ENCODE data around the gene PACRG. TPM values are rescaled to one million over a fixed set of nuclear protein-coding genes. Genes with fewer than 3 reads are reported as not detected.

PACRG gene
- total RNA-seq, 1 experiment from 2014 or later: 0.44 TPM

DNA sequence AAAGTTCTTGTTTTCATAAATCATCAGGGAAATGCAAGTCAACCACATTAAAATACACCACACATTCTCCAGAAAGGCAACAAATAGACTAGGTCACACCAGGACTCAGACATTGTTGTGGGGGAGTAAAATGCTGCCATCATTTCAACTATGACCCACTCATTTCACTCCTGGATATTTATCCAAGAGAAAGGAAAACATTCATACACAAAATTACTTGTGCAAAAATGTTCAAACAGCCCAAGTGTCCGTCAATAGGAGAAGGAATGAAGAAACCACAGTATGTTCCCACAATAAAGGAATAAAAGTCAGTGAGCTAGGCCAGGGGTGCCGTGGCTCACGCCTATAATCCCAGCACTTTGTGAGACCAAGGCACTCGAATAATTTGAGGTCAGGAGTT lies 605.3 kb downstream of the PACRG start (continued):
- TF ChIP-seq, protein P1, sequence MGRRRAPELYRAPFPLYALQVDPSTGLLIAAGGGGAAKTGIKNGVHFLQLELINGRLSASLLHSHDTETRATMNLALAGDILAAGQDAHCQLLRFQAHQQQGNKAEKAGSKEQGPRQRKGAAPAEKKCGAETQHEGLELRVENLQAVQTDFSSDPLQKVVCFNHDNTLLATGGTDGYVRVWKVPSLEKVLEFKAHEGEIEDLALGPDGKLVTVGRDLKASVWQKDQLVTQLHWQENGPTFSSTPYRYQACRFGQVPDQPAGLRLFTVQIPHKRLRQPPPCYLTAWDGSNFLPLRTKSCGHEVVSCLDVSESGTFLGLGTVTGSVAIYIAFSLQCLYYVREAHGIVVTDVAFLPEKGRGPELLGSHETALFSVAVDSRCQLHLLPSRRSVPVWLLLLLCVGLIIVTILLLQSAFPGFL (CRISPR knock-in tag; IDR thresholded peaks at IDR 0.05; ENCODE audit: borderline replicate concordance): no peak
- TF ChIP-seq NFYB (CRISPR knock-in tag; conservative IDR thresholded peaks at IDR 0.05; ENCODE audit: low read depth): no peak

DNA sequence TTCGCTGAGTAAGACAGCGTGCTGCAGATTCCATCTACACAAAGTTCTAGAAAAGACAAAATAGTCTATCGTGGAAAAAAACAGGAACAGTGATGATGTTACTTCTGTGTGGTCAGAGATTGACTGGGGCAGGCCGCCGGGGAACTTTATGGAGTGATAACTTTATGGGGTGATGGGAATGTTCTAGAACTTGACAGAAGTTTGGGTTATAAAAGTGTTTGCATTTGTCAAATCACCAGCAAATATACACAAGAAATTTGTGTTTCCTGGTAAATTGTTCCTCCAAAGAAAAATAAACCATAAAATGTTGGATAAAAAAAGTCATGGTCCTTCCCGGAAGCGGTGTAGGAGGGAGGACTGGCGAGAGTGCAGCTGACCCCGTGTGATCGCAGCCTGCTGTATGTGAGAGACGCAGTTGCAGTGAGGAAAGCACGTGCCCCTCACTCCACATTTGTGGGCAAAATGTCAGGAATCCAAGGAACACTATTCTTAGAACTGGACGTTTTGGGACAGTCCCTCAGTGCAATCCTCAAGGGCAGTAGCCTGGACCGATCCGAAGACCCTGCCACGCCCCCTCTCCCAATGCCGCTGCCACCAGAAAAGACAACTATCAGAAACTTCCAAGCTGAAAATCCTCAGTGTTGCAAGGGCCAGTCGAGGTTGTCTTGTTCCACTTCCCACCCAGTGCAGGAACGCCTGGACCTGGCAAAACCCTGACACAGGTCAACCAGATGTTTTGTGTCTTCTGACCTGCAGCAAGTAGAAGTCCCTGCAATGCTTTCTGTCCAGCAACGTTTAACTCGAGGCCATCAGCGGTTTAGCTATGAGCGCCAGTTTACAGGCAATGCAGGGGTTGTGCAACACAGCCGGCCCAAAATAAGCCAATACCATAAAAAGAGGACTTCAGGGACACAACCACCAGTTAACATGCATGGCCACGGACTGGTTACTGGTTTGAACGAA lies 606.2 kb downstream of the PACRG start:
- Mint-ChIP-seq H3K9me3 (peaks cover 3% of the 10 kb centered on the region; the same call in 1 of the 2 replicates), H3K4me3 (no peak overlapping the region), H3K4me1 (peaks cover 33% of the 10 kb centered on the region), H3K27me3 (ENCODE audit: low read depth) (peaks cover 35% of the 10 kb centered on the region), H3K36me3 (no peaks in the 10 kb centered on the region), H3K27ac (no peak overlapping the region)
- no peak for DNase-seq (ENCODE audit: low spot score)
- ChIA-PET POLR2A (no interaction called here), CTCF (no interaction called here)
- TF ChIP-seq NR1H2 (CRISPR knock-in tag; IDR thresholded peaks at IDR 0.05) (no peak), OVOL2 (CRISPR knock-in tag; IDR thresholded peaks at IDR 0.05; ENCODE audit: borderline replicate concordance) (no peak), ZNF317 (CRISPR knock-in tag; IDR thresholded peaks at IDR 0.05; ENCODE audit: borderline replicate concordance, low read depth) (no peak), ZNF416 (CRISPR knock-in tag; IDR thresholded peaks at IDR 0.05) (no peak), ZBTB21 (CRISPR knock-in tag; IDR thresholded peaks at IDR 0.05; ENCODE audit: borderline replicate concordance) (no peak), PRRX2 (CRISPR knock-in tag; IDR thresholded peaks at IDR 0.05) (no peak), MYBL2 (CRISPR knock-in tag; IDR thresholded peaks at IDR 0.05) (no peak)
- TF ChIP-seq, protein P2, sequence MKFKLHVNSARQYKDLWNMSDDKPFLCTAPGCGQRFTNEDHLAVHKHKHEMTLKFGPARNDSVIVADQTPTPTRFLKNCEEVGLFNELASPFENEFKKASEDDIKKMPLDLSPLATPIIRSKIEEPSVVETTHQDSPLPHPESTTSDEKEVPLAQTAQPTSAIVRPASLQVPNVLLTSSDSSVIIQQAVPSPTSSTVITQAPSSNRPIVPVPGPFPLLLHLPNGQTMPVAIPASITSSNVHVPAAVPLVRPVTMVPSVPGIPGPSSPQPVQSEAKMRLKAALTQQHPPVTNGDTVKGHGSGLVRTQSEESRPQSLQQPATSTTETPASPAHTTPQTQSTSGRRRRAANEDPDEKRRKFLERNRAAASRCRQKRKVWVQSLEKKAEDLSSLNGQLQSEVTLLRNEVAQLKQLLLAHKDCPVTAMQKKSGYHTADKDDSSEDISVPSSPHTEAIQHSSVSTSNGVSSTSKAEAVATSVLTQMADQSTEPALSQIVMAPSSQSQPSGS (CRISPR knock-in tag; IDR thresholded peaks at IDR 0.05; ENCODE audit: borderline replicate concordance, low read depth): no peak
- no peak for ATAC-seq

- no peak for TF ChIP-seq E2F4 (CRISPR knock-in tag; IDR thresholded peaks at IDR 0.05; ENCODE audit: borderline replicate concordance, low read depth)
- TF ChIP-seq RORB (CRISPR knock-in tag; IDR thresholded peaks at IDR 0.05): no peak
- no peak for TF ChIP-seq FOXP1 (CRISPR knock-in tag; IDR thresholded peaks at IDR 0.05; ENCODE audit: borderline replicate concordance)
- TF ChIP-seq, protein P3, sequence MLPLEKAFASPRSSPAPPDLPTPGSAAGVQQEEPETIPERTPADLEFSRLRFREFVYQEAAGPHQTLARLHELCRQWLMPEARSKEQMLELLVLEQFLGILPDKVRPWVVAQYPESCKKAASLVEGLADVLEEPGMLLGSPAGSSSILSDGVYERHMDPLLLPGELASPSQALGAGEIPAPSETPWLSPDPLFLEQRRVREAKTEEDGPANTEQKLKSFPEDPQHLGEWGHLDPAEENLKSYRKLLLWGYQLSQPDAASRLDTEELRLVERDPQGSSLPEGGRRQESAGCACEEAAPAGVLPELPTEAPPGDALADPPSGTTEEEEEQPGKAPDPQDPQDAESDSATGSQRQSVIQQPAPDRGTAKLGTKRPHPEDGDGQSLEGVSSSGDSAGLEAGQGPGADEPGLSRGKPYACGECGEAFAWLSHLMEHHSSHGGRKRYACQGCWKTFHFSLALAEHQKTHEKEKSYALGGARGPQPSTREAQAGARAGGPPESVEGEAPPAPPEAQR (CRISPR knock-in tag; IDR thresholded peaks at IDR 0.05): no peak
- no peak for TF ChIP-seq OVOL2 (CRISPR knock-in tag; IDR thresholded peaks at IDR 0.05; ENCODE audit: borderline replicate concordance)
- no peak for TF ChIP-seq TCF7 (CRISPR knock-in tag; IDR thresholded peaks at IDR 0.05; ENCODE audit: low read depth)
- TF ChIP-seq GABPB1 (CRISPR knock-in tag; IDR thresholded peaks at IDR 0.05): no peak
- Mint-ChIP-seq H3K27me3 (ENCODE audit: low read depth) (peaks cover 39% of the 10 kb centered on the region), H3K4me3 (no peak overlapping the region), H3K9me3 (peaks cover 3% of the 10 kb centered on the region; the same call in 1 of the 2 replicates), H3K27ac (no peak overlapping the region), H3K36me3 (no peaks in the 10 kb centered on the region), H3K4me1 (peaks cover 34% of the 10 kb centered on the region)
- DNase-seq (ENCODE audit: low spot score): no peak
- POLR2A ChIA-PET: no interaction called here
- ATAC-seq: no peak
- CTCF ChIA-PET: interaction anchor here (1.0 kb wide), 1 partner anchor 82 kb away, joined by 3 read pairs; no protein-coding TSS in a partner anchor
These were observed 607.3 kb downstream of the PACRG start for GRCh38 chr6:163335056-163335455.
